Measurements from ENCODE around the gene TBX2. TPM values are rescaled to one million over a fixed set of nuclear protein-coding genes. Genes with fewer than 3 reads are reported as not detected.

TBX2 gene
- total and polyA plus RNA-seq, 12 donors, result 4.6 to 31.1 (median 11.8) TPM

- Histone ChIP-seq H3K36me3 (no peaks in the 10 kb centered on the region), H3K27me3 (peaks cover 0 to 6% (median 0%) of the 10 kb centered on the region in 7 donors), H3K4me1 (peaks cover 0 to 11% (median 0%) of the 10 kb centered on the region in 9 donors), H3K9me3 (no peaks in the 10 kb centered on the region), H3K27ac (no peak overlapping the region), H3K4me3 (no peak overlapping the region)
- WGBS, 2 donors, result 96 to 97% methylated on average over 27 of the region's 27 CpGs
- intact Hi-C loops (cut with DNase I), result no loop called here
- ATAC-seq (no peak), DNase-seq (no peak)
- TF ChIP-seq CTCF (IDR thresholded peaks at IDR 0.05), result no peak
Observed at GRCh38 chr17:61368049-61368831, 31.4 kb upstream of the TBX2 start.

- Histone ChIP-seq H3K27ac (no peak overlapping the region), H3K9me3 (no peaks in the 10 kb centered on the region), H3K27me3 (peaks cover 0 to 4% (median 0%) of the 10 kb centered on the region in 7 donors), H3K36me3 (no peaks in the 10 kb centered on the region), H3K4me1 (peaks cover 0 to 11% (median 0%) of the 10 kb centered on the region in 9 donors), H3K4me3 (no peak overlapping the region)
- WGBS, 2 donors, result 96% methylated on average over 7 of the region's 7 CpGs
- no peak for ATAC-seq
- DNase-seq, result no peak
- intact Hi-C loops (cut with DNase I), result no loop called here
- TF ChIP-seq CTCF (IDR thresholded peaks at IDR 0.05), result no peak
Observed at GRCh38 chr17:61368832-61369450, 30.7 kb upstream of the TBX2 start.

GRCh38 chr17:61369751-61370150 is 29.9 kb upstream of the TBX2 start:
- TF ChIP-seq CTCF (IDR thresholded peaks at IDR 0.05), result no peak
- Histone ChIP-seq H3K27ac (no peak overlapping the region), H3K9me3 (no peaks in the 10 kb centered on the region), H3K4me1 (peaks cover 0 to 11% (median 6%) of the 10 kb centered on the region in 9 donors), H3K36me3 (no peaks in the 10 kb centered on the region), H3K27me3 (no peaks in the 10 kb centered on the region), H3K4me3 (no peak overlapping the region)
- DNase-seq, result no peak
- intact Hi-C loops (cut with DNase I), result no loop called here
- ATAC-seq, result no peak
- 97 to 98% methylated on average over 10 of the region's 10 CpGs for WGBS, 2 donors

DNA sequence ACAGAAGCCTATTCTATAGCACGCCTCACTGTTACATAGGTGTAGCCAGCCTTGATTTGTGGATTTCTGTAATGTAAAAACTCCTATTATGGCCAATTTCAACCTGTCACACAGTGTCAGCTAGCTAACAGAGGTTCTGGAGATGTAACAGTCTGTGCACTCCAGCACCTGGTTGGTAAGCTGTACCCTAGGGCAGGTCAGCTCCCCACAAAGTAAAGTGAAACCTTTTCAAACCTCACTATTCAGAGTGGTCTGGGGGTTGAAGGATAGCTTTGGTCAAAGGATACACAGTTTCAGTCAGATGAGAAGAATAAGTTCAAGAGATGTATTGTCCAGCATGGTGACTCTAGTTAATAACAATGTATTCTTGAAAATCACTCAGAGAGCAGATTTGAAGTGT is 28.5 kb upstream of the TBX2 start:
- peaks cover 0 to 6% (median 3%) of the 10 kb centered on the region in 9 donors for H3K4me1 ChIP-seq
- H3K27me3 ChIP-seq, result no peaks in the 10 kb centered on the region
- DNase-seq (no peak), ATAC-seq (no peak)
- intact Hi-C loops (cut with DNase I), result no loop called here
- H3K4me3 ChIP-seq, result no peak overlapping the region
- no peak overlapping the region for H3K27ac ChIP-seq
- no peak for TF ChIP-seq CTCF (IDR thresholded peaks at IDR 0.05)
- 96 to 100% methylated on average over 1 of the region's 1 CpG for WGBS, 2 donors
- no peaks in the 10 kb centered on the region for H3K36me3 ChIP-seq
- H3K9me3 ChIP-seq, result no peaks in the 10 kb centered on the region
